ENCODE data around the gene TRDMT1. TPM values are rescaled to one million over a fixed set of nuclear protein-coding genes. Genes with fewer than 3 reads are reported as not detected.

Gene TRDMT1, protein sequence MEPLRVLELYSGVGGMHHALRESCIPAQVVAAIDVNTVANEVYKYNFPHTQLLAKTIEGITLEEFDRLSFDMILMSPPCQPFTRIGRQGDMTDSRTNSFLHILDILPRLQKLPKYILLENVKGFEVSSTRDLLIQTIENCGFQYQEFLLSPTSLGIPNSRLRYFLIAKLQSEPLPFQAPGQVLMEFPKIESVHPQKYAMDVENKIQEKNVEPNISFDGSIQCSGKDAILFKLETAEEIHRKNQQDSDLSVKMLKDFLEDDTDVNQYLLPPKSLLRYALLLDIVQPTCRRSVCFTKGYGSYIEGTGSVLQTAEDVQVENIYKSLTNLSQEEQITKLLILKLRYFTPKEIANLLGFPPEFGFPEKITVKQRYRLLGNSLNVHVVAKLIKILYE
- 7.1 TPM for polyA plus RNA-seq (2013, experiment 1 of 2; ENCODE audit: insufficient read length)
- 5.8 TPM for polyA plus RNA-seq (2013, experiment 2 of 2; ENCODE audit: insufficient read length)

GRCh38 chr10:17200912-17201793 is at the start of gene TRDMT1:
TRDMT1 (minus strand) TSS chr10:17201672; CDS start chr10:17201634, 38 bp downstream.
- peak; percentile 94 for DNase-seq

- DNase-seq: no peak
Observed at GRCh38 chr10:17250736-17251135, 49.3 kb upstream of the TRDMT1 start.

DNA sequence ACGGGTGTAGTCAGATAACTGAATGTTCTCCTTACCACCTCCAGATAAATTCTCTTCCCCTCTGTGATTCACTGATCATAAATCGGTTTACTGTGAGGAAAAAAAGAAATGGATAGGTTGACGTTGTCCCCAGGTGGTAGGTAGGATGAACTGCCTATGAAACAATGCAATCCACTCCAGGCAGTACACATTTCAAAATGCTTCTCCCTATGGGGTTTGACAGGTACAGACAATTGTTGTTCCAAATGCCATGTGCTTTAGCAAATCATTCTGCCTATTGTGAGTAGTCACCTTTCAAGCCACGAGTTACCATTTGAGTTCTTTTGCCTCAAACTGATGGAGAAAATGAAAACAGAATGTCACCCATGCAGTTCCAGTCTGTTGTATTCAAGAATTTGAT is 48.3 kb upstream of the TRDMT1 start:
- DNase-seq: no peak

GRCh38 chr10:17248964-17249363 is 47.5 kb upstream of the TRDMT1 start:
- DNase-seq: no peak

DNA sequence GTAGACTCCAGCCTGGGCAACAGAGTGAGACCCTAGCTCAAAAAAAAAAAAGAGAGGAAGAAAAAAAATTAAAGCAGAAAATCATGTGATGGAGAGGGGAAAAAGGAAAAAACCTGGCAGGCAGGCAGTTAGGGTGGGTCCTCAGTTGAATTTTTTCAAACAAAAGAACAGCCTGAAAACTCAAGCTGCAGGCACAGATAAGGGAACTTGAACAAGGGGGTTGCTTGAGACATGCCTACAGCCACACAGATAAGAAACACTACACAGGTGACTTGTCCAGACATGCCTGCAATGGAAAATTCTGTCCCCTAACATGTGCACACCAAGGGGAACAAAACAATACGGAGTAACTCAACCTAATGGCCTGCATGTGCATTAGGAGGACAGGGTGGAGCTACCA is 45.7 kb upstream of the TRDMT1 start:
- DNase-seq: no peak

DNA sequence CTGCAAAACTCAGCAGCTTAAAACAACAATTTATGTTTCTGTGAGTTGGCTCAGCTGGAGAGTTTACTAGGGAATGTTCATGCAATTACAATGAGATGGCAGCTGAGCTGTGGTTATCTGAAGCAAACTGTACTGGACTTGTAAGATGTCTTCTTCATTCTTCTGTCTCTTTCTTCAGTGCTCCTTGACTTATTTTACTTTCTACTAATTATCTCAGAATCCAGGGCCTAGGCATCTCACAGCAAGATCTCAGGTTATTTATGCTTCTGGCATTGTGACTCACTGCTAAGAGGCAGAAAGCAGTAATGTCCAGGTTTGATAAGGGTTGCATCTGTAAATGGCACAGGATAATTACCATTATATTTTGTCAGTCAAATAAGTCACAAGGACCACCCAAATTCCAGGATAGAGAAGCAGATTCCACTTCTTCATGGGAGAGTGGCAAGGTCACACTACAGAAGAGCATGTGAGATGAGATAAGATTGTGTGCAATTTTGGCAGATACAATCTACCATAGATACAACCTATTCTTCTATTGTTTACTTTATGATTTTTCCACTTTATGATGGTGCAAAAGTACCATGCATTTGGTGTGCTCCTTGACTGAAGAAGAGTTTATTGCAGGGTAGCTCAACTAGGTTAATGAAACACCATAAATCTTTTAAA is 43.4 kb upstream of the TRDMT1 start:
- DNase-seq: peak; percentile 57

DNA sequence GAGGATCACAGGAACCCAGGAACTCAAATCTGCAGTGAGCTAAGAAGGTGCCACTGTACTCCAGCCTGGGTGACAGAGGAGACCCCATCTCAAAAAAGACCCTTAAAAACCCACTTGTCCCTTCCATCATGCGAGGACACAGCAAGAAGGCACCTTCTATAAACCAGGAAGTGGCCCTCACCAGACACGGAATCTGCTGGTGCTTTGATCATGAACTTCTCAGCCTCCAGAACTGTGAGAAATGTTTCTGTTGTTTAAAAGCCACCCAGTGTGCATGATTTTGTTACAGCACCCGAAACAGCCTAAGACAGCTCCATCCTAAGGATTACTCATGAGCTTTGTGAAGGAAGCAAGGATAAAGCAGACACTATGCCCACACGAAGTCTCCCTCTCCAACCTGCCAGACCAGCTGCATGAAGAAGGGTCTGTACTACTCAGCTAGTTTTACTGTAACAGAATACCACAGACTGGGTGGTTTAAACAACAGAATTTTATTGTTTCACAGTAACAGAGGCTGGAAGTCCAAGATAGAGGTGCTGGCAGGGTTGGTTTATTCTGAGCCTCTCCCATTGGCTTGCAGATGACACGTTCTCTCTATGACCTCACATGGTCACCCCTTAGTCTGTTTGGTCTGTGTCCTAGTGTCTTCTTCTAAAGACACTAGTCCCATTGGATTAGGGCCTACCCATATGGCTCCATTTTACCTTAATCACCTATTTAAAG is 40.3 kb upstream of the TRDMT1 start:
- DNase-seq: no peak

GRCh38 chr10:17240616-17241015 is 39.1 kb upstream of the TRDMT1 start:
- DNase-seq: no peak

- DNase-seq: no peak
Observed at GRCh38 chr10:17240096-17240495, 38.6 kb upstream of the TRDMT1 start.

- DNase-seq: no peak
Observed at GRCh38 chr10:17239345-17240085, 38.0 kb upstream of the TRDMT1 start.

DNA sequence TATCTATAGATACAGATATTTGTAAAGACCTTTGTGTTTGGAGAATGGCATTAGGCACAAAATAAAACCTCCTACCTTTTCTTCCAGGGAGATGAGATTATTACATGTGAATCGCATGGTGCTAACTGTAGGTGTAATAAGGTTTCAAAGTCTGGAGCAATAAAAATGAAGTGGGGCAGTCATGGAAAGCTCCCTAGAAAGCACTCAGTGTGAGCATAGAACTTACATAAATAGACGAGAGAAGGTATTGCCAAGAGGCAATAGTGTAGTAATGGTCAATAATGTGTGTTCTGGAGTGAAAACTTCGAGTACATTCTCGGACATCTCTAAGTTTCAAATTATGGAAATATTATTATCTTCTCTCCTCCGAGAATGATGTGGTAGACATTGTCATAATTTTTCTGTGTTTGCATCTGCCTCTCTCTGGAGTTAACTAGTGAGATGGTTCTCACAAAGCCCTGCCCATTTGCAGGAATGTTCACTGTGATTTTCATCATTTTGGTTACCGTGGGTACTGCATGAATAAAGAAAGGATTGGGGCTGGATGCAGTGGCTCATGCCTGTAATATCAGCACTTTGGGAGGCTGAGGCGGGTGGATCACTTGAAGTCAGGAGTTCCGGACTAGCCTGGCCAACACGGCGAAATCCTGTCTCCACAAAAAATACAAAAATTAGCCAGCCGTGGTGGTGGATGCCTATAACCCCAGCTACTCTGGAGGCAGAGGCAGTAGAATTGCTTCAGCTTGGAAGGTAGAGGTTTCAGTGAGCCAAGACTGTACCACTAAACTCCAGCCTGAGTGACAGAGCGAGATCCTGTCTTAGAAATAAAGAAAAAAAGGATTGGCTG is 37.2 kb upstream of the TRDMT1 start:
- peak; percentile 93 for DNase-seq

DNA sequence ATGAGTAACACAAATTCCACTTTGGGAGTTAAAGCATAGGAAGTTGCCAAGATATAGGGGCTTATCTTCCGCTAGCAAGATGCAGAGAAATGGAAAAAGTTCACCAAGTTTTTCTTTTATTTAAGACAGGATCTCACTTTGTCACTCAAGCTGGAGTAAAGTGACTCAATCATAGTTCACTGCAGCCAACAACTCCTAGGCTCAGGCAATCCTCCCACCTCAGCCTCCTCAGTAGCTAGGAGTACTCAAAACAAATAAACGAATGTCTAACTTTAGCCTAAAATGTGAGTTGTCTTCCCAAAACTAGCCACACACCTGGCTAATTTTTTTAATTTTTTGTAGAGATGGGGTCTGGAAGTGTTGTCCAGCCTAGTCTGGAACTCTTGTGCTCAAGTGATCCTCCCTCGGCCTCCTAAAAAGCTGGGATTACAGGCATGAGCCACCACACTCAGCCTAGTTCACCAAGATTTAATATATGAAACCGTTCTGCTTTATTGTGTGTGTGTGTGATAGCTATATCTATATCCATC is 36.5 kb upstream of the TRDMT1 start:
- peak; percentile 68 for DNase-seq

GRCh38 chr10:17237149-17237527 is 35.7 kb upstream of the TRDMT1 start:
- no peak for DNase-seq

DNA sequence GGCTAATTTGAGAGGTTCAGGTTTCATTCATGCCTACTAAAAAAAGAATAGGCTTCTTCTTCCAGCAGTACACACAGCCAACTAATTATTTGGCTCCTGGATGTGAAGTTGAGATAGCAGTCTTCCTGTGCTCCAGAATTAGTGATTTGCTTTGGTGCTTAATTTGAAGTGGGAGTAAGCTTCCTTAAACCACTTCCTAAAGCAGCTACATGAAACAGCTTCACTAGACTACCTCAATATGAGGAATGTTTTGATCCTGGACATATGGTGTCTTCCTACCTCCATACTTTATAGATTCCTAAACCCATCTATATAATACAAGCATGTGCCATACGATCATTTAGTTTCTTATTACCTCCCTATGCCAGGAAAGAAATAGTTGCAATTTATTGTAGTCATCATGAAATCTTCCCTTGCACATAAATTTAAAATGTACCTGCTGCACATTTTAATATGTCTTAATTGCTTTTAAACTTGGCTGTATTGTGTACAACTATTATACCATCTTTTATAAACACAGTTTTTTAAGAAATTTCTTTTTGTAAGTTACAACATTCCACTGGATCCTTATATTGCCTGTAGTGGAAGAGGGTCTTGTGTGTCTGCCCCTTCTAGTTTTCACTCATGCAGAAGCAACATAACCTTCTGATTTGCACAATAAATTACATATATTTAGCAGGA is 35.1 kb upstream of the TRDMT1 start:
- no peak for DNase-seq

- DNase-seq: peak; percentile 54
Observed at GRCh38 chr10:17235136-17235535, 33.7 kb upstream of the TRDMT1 start.

- no peak for DNase-seq
Observed at GRCh38 chr10:17234431-17234945, 33.0 kb upstream of the TRDMT1 start.

DNA sequence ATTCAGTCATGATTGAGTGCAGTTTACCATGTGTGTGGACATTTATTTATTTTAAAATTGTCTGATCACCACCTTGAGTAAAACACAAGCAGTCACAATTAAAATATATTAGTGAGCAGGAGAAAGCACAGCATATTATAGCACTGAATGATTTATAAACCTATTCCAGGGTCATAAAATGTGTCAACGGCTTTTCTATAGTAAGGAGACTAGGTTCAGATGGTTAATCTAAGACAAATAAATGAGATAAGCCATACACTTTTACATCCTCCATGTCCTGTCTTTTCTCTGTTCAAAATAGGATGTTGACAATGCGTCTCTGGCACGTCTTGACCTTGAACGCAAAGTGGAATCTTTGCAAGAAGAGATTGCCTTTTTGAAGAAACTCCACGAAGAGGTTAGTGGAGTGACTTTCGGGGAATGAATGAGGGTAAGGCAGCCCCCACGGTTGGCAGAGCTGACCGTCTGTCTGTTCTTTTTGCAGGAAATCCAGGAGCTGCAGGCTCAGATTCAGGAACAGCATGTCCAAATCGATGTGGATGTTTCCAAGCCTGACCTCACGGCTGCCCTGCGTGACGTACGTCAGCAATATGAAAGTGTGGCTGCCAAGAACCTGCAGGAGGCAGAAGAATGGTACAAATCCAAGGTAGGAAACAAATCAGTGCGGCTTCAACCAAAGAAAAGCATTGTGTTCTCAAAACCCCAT is 32.0 kb upstream of the TRDMT1 start:
- DNase-seq: peak; percentile 64

DNA sequence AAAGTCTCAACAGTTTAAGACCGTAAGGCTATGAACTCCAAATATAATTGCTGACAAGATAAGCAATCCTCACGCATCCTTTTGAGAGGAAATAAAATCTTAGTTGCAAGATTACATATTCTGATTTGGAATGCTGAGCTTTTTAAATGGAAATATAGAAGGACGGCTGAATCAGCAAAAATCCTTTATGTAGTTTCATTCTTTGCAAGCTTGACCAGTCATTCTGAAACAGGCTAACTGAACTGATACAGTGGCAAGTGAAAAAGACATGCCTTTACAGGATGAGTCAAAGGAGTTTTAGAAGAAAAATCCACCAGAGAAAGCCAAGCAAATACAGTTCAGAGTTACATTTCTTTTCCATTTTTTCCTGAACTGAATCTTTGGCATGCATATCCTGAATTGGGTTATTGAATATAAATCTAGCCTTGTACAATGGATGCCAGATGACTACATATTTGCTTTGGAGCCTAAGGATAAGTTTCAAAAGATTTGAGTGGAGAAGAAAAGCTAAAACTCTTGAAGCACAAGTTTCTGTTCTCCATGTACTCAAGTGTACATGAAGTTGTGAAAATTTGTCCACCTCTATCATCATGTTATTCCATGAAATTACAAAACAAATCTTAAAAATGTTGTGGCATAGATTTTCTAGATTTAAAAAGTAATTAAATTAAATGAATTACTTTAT is 30.9 kb upstream of the TRDMT1 start:
- DNase-seq: no peak
